AG09309 (cell line): ENCODE data around the gene WSB1.
A peak's percentile ranks its signal among the peaks of the same experiment; 100 is the strongest.

ENCODE experiments used
- DNase-seq: peaks from one replicate; pipeline ENCODE4 v3.0.0-alpha.2; 2010; ENCODE audit warnings: low read depth
- H3K4me3 ChIP-seq: 2 replicates; pipeline ENCODE4 v1.5.1; 2011; ENCODE audit warnings: mild to moderate bottlenecking, low read depth, low read length, moderate library complexity; ENCODE audit not compliant: control insufficient read depth
- TF ChIP-seq, protein P1 (sequence below): IDR thresholded peaks from 2 replicates; pipeline ENCODE4 v1.5.1; 2011; ENCODE audit warnings: mild to moderate bottlenecking, low read depth, low read length, inconsistent platforms; ENCODE audit not compliant: insufficient read depth, control insufficient read depth; ENCODE audit errors: missing control alignments

Gene WSB1

GRCh38 chr17:27353033-27353460 is 59.1 kb downstream of the WSB1 start:
- peak overlapping the region; percentile 60 for H3K4me3 ChIP-seq
- TF ChIP-seq, protein P1, sequence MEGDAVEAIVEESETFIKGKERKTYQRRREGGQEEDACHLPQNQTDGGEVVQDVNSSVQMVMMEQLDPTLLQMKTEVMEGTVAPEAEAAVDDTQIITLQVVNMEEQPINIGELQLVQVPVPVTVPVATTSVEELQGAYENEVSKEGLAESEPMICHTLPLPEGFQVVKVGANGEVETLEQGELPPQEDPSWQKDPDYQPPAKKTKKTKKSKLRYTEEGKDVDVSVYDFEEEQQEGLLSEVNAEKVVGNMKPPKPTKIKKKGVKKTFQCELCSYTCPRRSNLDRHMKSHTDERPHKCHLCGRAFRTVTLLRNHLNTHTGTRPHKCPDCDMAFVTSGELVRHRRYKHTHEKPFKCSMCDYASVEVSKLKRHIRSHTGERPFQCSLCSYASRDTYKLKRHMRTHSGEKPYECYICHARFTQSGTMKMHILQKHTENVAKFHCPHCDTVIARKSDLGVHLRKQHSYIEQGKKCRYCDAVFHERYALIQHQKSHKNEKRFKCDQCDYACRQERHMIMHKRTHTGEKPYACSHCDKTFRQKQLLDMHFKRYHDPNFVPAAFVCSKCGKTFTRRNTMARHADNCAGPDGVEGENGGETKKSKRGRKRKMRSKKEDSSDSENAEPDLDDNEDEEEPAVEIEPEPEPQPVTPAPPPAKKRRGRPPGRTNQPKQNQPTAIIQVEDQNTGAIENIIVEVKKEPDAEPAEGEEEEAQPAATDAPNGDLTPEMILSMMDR: no peak
- no peak for DNase-seq

DNA sequence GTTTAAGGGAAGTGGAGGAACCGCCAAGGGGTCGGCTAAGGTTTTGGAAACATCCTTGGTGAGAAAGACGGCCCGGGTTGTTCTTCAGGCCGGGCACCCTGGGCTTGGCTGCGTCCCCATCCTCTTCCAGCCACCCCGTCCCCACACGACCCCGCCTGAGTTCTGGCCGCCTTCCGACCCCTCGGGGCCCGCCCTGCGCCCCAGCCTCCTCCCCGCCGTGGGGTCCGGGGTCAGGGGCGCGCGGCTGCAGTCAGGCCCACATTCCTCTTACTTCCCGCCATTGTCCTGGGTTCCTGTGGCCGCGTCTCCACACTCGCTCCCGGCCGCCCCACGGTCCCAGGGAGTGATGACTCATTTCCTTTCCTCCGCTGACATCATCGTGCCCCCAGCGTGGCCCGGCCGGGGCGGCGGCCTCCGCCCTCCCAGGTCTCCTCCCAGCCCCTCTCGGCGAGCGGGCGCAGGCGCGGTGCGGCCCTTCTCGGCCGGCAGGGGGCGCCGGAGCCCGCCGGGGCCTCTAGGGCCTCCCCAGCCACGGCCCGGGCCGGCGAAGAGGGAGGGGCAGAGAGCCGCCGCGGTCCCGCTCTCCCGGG is 59.6 kb downstream of the WSB1 start:
- DNase-seq: peak; percentile 54
- H3K4me3 ChIP-seq: peak overlapping the region; percentile 60
- TF ChIP-seq, protein P1: peak; percentile 47

DNA sequence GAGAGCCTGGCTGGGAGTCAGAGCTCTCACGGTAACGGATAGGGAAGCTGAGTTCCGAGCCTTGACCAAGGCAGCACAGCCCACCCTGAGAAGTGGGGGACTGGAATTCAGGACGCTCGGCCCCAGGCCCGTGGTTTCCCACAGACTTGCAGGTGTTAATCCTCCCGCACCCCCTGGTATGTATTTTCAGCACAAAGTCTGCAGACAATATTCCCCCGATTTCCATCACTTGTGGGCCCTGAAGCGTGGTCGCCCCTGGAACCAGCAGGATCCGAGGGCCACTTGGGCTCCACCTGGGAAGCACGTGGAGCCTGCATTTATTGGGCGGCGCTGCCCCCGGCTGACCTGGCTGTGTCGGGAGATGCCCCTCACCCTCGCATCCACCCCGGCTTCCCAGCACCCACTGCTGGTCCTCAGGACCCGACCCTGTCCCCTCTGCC is 60.2 kb downstream of the WSB1 start:
- H3K4me3 ChIP-seq: peak overlapping the region; percentile 53
- TF ChIP-seq, protein P1: no peak
- no peak for DNase-seq

- no peak for DNase-seq
- TF ChIP-seq, protein P1: no peak
Observed at GRCh38 chr17:27354491-27355081, 60.7 kb downstream of the WSB1 start.

DNA sequence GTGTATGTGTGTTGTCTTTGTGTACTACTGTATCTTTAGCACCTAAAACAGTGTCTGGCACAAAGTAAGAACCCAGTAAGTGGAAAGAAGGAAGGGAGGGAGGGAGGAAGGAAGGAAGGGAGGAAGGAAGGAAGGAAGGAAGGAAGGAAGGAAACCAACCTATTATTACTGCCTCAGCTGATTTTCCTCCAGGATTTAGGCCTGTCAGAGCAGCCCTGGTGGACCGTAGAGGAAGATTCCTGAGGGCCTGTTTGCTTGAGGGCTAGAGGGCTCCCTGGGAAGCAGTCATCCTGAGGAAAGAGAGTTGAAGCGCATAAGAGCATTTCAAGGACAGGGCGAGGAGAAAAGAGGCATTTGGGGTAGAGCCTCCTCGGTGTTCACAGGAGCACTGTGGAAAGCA is 61.5 kb downstream of the WSB1 start:
- DNase-seq: no peak
- no peak overlapping the region for H3K4me3 ChIP-seq
- TF ChIP-seq, protein P1: no peak

More at GRCh38 chr17:27354491-27355081, 60.7 kb downstream of the WSB1 start:
- no peak overlapping the region; the same call in 1 of the 2 replicates for H3K4me3 ChIP-seq

- no peak overlapping the region for H3K4me3 ChIP-seq
- TF ChIP-seq, protein P1: no peak
- no peak for DNase-seq
Observed at GRCh38 chr17:27356091-27356705, 62.3 kb downstream of the WSB1 start.
